Measurements from ENCODE around the gene NEDD4L.

DNA sequence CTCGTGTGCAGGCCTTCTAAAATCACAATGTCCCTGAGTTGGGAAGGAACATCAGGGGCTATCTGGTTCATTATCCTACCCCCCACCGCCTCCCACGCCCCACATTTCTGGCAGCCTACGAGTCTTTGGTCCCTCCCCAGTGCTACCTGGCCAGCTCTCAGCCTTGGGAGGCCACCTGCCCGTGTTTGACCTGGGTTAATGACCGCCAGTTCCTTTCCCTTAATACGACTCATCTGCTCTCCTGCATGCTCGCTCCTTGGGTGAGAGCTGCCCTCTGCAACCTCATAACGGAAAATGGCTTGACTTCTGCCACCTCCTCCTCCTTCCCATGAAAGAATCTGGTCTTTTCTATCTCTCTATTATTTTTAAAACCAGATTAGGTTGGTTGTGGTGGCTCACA lies 112.5 kb downstream of the NEDD4L start:
- TF ChIP-seq POLR2A (IDR thresholded peaks at IDR 0.05) (no peak), POLR2AphosphoS5 (IDR thresholded peaks at IDR 0.05) (no peak), EP300 (IDR thresholded peaks at IDR 0.05) (no peak)
- TF ChIP-seq, protein P1, sequence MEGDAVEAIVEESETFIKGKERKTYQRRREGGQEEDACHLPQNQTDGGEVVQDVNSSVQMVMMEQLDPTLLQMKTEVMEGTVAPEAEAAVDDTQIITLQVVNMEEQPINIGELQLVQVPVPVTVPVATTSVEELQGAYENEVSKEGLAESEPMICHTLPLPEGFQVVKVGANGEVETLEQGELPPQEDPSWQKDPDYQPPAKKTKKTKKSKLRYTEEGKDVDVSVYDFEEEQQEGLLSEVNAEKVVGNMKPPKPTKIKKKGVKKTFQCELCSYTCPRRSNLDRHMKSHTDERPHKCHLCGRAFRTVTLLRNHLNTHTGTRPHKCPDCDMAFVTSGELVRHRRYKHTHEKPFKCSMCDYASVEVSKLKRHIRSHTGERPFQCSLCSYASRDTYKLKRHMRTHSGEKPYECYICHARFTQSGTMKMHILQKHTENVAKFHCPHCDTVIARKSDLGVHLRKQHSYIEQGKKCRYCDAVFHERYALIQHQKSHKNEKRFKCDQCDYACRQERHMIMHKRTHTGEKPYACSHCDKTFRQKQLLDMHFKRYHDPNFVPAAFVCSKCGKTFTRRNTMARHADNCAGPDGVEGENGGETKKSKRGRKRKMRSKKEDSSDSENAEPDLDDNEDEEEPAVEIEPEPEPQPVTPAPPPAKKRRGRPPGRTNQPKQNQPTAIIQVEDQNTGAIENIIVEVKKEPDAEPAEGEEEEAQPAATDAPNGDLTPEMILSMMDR (IDR thresholded peaks at IDR 0.05), result no peak
